ENCODE results near the gene CFAP46.

DNA sequence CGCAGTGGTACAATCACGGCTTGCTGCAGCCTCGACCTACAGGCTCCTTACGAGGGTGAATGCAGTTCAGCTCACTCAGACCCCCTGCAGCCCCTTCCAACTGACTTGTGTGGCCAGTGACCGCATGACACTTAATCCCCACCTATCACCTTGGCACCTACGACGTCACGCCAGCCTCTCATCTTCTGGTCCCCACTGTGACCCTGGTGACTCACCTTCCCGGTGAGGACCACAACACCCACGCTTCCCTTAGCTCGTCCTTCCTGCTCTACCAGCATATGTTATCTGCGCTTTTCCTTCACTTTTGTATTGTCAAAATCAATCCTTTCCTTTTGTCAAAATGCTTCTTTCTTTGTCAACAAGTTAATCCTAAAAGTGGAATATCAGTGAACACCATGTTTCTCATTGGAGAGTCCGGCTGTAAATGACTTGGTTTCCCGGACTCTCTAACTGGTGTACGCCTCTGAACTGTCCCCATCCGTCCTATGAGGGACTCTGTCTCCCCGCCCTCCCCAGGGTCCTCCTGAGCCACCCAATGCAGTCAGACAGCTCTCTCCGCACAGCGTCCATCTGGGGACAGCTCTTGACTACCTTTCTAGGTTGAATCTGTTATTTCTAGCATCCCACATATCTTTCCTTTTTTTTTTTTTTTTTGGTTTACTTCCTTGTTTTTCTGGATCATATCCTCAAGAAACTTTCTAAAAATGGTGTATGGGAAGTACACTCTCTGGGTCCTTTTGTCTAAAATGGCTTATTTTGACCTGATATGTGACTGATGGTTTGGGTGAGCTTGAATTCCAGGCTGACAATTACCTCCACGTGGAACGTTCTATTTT is 37.3 kb downstream of the CFAP46 start:
- TF ChIP-seq ARNTL (CRISPR knock-in tag; IDR thresholded peaks at IDR 0.05; ENCODE audit: borderline replicate concordance, low read depth) (no peak), ZNF70 (CRISPR knock-in tag; IDR thresholded peaks at IDR 0.05) (no peak), PPARA (CRISPR knock-in tag; IDR thresholded peaks at IDR 0.05; ENCODE audit: borderline replicate concordance) (no peak), PATZ1 (CRISPR knock-in tag; IDR thresholded peaks at IDR 0.05; ENCODE audit: borderline replicate concordance) (no peak)

Measured in SK-N-SH treated with all-trans-retinoic acid at 6 μM for 48 hours (cell line).